Neural cell (in vitro differentiated cells): ENCODE measurements around the gene CRYBA1.

Experiments used
- POLR2AphosphoS5 ChIP-seq: IDR thresholded peaks from 2 replicates; pipeline ENCODE4 v1.6.1; 2012
- TAF1 ChIP-seq: IDR thresholded peaks from 2 replicates; pipeline ENCODE4 v1.6.1; 2012; ENCODE audit warnings: low read depth

DNA sequence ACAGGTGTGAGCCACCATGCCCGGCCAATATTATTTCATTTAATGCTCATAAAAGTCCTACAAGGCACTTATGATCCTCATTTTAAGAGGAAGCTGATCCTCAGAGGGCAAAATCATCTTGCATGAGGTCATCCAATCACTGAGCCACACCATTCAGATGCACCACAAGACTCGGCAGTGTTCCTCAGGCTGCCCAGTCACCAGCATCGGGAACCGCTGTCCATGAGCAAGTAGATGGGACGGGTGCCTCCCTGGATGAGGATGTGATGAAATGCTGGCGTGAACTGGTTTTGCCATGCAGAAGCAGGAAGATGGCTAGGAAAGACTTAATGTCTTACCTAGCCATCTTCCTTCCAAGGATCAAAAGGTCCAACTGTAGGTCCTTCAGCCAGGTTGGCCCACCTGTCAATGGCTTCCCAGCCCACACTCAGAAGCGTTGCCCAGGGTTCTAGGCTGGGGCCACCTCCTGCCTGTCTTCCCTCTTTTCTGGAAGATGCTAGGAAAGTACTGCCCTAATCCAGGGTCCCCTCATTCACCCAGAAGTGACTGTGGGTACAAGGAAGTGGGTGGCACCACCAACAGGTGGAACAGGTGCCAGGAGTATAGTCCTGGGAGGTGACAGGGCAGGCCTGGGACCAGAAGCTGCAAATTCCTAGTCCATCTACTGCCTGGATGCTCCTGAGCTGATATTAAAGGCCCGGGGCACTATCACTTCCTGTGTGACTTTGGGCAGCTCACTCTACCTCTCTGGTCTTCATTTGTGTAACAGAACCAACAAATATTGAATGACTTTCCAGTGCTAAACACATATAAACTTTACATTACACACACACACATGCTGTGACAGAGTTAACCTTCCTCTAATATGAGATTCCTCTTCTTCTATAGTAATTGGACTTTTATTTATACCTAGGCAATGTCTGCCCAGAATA is 32.2 kb upstream of the CRYBA1 start:
- TF ChIP-seq TAF1 (no peak), POLR2AphosphoS5 (no peak)
